ENCODE measurements around the gene RIN3. TPM values are rescaled to one million over a fixed set of nuclear protein-coding genes. Genes with fewer than 3 reads are reported as not detected.
"Not testable (repeated sequence)": the region's sequence is repeated elsewhere in the genome, so short reads cannot be mapped to it uniquely, and the experiment has no call there.

The RIN3 gene
- total RNA-seq, 2 experiments from 2014 or later = 15.8 to 16.0 TPM

DNA sequence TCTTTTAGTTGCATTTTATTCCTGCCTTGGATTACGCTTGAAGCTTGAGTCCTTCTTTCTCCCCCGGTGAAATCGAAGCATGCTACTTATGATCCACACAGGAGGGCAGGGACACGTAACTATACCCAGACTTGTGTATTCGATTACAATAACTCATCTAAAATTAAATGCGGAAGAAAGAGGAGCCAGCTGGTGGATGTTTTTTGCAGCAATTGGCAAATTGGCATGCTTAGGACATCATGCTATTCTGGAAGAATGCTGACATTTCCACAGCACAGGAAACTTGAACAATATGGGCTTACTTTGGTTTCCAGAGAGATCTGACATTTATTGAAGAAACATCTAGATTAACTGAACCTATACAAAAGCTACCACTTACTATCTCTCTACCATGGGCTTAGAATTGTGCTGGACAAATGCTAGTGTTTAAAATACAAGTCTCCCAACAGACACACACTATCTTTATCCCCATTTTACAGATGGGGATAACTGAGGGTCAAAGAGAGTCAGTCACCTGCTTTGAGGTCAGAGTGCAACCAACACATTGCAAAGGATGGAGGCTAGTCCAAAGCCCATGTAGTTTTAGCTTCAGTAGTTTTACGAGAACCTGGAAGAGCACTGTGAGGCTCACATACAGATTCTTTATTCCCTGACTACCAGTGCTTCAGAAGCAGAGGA, 198.5 kb downstream of the RIN3 start:
- no peak overlapping the region for H3K27ac Mint-ChIP-seq
- no peaks in the 10 kb centered on the region for H3K4me1 Mint-ChIP-seq (ENCODE audit: low read depth)
- no peaks in the 10 kb centered on the region for H3K27me3 Mint-ChIP-seq (ENCODE audit: low read depth)
- no peak overlapping the region for H3K4me3 Mint-ChIP-seq
- H3K9me3 Mint-ChIP-seq = no peaks in the 10 kb centered on the region
- no peaks in the 10 kb centered on the region for H3K36me3 Mint-ChIP-seq (ENCODE audit: low read depth)
- CTCF ChIA-PET = interaction anchor here (0.7 to 7.0 kb wide), 3 partner anchors 74 to 187 kb away, joined by 4 to 110 read pairs (median 4); no protein-coding TSS in a partner anchor
- DNase-seq = no peak
- intact Hi-C loops (cut with micrococcal nuclease) = no loop called here

DNA sequence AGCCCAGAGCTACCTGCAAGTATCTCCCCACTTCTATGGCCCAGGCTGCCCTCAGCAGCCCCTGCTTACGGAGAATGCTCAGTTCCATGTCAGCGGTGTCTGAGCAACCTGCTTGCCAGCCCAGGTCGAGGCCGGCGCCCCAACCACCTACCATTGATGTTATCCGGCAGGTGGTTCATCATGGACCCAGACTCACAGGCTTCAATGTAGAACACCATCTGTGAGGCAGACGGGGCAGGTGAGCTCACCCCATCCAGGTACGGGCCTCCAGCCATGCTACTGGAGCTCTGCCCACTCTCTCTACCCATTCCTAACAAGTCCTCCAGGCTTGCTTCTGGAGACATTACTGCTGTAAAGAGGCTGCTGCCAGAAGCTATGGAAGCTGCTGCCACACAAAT, 199.1 kb downstream of the RIN3 start:
- H3K4me3 Mint-ChIP-seq = no peak overlapping the region
- intact Hi-C loops (cut with micrococcal nuclease) = no loop called here
- CTCF ChIA-PET = interaction anchor here (0.7 to 7.0 kb wide), 5 partner anchors 68 to 186 kb away, joined by 4 to 110 read pairs (median 4); no protein-coding TSS in a partner anchor

DNA sequence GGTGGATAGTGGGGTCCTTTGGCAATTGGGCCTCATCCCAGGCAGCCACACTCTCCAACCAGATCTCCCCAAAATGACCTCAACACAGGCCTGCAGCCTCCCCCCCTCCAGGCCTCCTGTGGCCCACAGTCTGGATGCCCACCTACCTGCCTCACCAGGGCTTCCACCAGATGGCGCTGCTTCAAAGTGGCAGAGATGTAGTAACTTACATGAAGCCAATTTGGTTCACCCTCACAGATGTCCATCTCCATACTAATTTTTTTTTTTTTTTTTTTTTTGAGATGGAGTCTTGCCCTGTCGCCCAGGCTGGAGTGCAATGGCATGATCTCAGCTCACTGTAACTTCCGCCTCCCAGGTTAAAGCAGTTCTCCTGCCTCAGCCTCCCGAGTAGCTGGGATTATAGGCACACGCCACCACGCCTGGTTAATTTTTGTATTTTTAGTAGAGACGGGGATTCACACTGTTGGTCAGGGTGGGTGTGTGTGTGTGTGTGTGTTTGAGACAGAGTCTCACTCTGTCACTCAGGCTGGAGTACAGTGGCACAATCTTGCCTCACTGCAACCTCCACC, 201.2 kb downstream of the RIN3 start:
- not testable (repeated sequence) for H3K36me3 Mint-ChIP-seq (ENCODE audit: low read depth); H3K4me1 Mint-ChIP-seq (ENCODE audit: low read depth); H3K27ac Mint-ChIP-seq; H3K4me3 Mint-ChIP-seq; H3K9me3 Mint-ChIP-seq; H3K27me3 Mint-ChIP-seq (ENCODE audit: low read depth)
- intact Hi-C loops (cut with micrococcal nuclease) = loop anchor here (1.0 kb wide), 1 partner anchor 68 kb away; no protein-coding TSS in a partner anchor
- DNase-seq = peak; percentile 93
- CTCF ChIA-PET = interaction anchor here (0.7 to 7.0 kb wide), 7 partner anchors 52 to 474 kb away, joined by 3 to 110 read pairs (median 6); no protein-coding TSS in a partner anchor

More for the DNA sequence above, 199.1 kb downstream of the RIN3 start:
- Mint-ChIP-seq H3K9me3 (no peaks in the 10 kb centered on the region), H3K27me3 (ENCODE audit: low read depth) (no peaks in the 10 kb centered on the region), H3K4me1 (ENCODE audit: low read depth) (no peaks in the 10 kb centered on the region), H3K36me3 (ENCODE audit: low read depth) (no peaks in the 10 kb centered on the region), H3K27ac (no peak overlapping the region)
- DNase-seq = no peak

DNA sequence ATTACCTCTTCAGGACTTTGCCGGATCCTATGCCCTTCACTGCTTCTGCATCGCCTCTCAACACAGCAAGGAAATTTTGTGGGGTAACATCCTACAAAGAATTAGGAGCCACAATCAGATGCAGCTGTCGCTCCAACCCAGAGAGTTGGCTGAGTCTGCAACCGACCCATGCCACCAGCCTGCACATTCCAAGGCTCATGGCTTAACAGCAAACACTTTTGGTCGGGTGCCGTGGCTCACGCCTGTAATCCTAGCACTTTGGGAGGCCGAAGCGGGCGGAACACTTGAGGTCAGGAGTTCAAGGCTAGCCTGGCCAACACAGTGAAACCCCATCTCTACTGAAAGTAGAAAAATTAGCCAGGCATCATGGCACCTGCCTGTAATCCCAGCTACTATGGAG, 202.6 kb downstream of the RIN3 start:
- CTCF ChIA-PET = interaction anchor here (0.6 to 7.0 kb wide), 2 partner anchors 70 to 503 kb away, joined by 3 to 110 read pairs; no protein-coding TSS in a partner anchor
- H3K27me3 Mint-ChIP-seq (ENCODE audit: low read depth) = no peaks in the 10 kb centered on the region
- DNase-seq = no peak
- no peak overlapping the region for H3K27ac Mint-ChIP-seq
- no peak overlapping the region for H3K4me3 Mint-ChIP-seq
- intact Hi-C loops (cut with micrococcal nuclease) = no loop called here
- no peaks in the 10 kb centered on the region for H3K4me1 Mint-ChIP-seq (ENCODE audit: low read depth)
- no peaks in the 10 kb centered on the region for H3K36me3 Mint-ChIP-seq (ENCODE audit: low read depth)
- H3K9me3 Mint-ChIP-seq = no peaks in the 10 kb centered on the region

- no peaks in the 10 kb centered on the region for H3K4me1 Mint-ChIP-seq (ENCODE audit: low read depth)
- H3K4me3 Mint-ChIP-seq = no peak overlapping the region
- intact Hi-C loops (cut with micrococcal nuclease) = no loop called here
- no peaks in the 10 kb centered on the region for H3K27me3 Mint-ChIP-seq (ENCODE audit: low read depth)
- H3K36me3 Mint-ChIP-seq (ENCODE audit: low read depth) = no peaks in the 10 kb centered on the region
- H3K27ac Mint-ChIP-seq = no peak overlapping the region
- CTCF ChIA-PET = interaction anchor here (0.7 to 7.0 kb wide), 6 partner anchors 9 to 234 kb away, joined by 3 to 110 read pairs (median 4); no protein-coding TSS in a partner anchor
- H3K9me3 Mint-ChIP-seq = no peaks in the 10 kb centered on the region
- no peak for DNase-seq
These were observed 204.0 kb downstream of the RIN3 start for GRCh38 chr14:92717571-92718042.

DNA sequence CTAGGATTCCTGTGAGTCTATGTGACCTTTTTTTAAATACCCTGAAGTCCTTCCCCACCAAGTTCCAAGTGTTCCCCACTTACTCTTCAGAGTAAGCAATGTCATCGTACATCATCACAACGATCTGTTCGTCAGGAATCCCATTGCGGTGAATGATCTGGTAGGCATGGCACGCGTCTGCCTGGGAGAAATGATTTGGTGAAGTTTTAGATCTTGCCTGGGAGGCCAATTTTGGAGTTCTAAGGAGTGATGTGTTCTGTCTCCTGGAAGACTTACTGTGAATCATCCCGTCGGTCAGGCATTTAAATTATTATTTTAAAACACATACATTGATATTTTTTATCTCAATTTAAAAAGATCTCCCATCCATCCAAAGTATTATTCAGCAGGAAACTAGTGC, 205.1 kb downstream of the RIN3 start:
- CTCF ChIA-PET = interaction anchor here (1.1 to 7.0 kb wide), 4 partner anchors 8 to 67 kb away, joined by 3 to 110 read pairs (median 6); no protein-coding TSS in a partner anchor
- Mint-ChIP-seq H3K27ac (no peak overlapping the region), H3K9me3 (no peaks in the 10 kb centered on the region), H3K27me3 (ENCODE audit: low read depth) (no peaks in the 10 kb centered on the region), H3K4me3 (no peak overlapping the region), H3K4me1 (ENCODE audit: low read depth) (no peaks in the 10 kb centered on the region), H3K36me3 (ENCODE audit: low read depth) (no peaks in the 10 kb centered on the region)
- intact Hi-C loops (cut with micrococcal nuclease) = no loop called here
- no peak for DNase-seq

DNA sequence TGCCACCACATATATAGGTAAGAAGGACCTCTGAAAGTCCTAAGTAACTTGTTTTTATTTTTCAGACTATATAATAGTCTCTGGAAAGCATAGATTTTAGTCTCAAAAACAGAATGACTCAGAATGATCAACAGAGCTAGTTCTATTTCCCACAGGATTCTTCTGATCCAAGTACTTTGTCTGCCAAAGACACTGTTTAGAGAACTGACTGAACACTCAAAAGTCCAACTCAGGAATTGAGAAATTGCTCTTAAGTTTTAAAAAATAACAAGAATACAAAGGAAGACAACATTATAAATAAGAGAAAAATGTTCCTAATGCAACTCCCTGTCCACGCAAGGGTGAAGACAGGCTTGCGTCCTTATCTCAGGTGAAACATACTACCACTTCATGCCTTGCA, 205.8 kb downstream of the RIN3 start:
- CTCF ChIA-PET = interaction anchor here (1.1 to 1.4 kb wide), 2 partner anchors 24 to 64 kb away, joined by 3 to 8 read pairs; no protein-coding TSS in a partner anchor
- no peak for DNase-seq
- Mint-ChIP-seq H3K4me1 (ENCODE audit: low read depth) (no peaks in the 10 kb centered on the region), H3K36me3 (ENCODE audit: low read depth) (no peaks in the 10 kb centered on the region), H3K4me3 (no peak overlapping the region), H3K27ac (no peak overlapping the region), H3K9me3 (no peaks in the 10 kb centered on the region), H3K27me3 (ENCODE audit: low read depth) (no peaks in the 10 kb centered on the region)
- intact Hi-C loops (cut with micrococcal nuclease) = no loop called here

- no peak for DNase-seq
- H3K4me3 Mint-ChIP-seq = no peak overlapping the region
- H3K36me3 Mint-ChIP-seq (ENCODE audit: low read depth) = no peaks in the 10 kb centered on the region
- H3K9me3 Mint-ChIP-seq = no peaks in the 10 kb centered on the region
- H3K27ac Mint-ChIP-seq = no peak overlapping the region
- CTCF ChIA-PET = interaction anchor here (1.1 to 1.4 kb wide), 2 partner anchors 24 to 64 kb away, joined by 3 to 8 read pairs; no protein-coding TSS in a partner anchor
- no peaks in the 10 kb centered on the region for H3K27me3 Mint-ChIP-seq (ENCODE audit: low read depth)
- no peaks in the 10 kb centered on the region for H3K4me1 Mint-ChIP-seq (ENCODE audit: low read depth)
- intact Hi-C loops (cut with micrococcal nuclease) = no loop called here
These were observed 206.3 kb downstream of the RIN3 start for GRCh38 chr14:92719890-92720323.

DNA sequence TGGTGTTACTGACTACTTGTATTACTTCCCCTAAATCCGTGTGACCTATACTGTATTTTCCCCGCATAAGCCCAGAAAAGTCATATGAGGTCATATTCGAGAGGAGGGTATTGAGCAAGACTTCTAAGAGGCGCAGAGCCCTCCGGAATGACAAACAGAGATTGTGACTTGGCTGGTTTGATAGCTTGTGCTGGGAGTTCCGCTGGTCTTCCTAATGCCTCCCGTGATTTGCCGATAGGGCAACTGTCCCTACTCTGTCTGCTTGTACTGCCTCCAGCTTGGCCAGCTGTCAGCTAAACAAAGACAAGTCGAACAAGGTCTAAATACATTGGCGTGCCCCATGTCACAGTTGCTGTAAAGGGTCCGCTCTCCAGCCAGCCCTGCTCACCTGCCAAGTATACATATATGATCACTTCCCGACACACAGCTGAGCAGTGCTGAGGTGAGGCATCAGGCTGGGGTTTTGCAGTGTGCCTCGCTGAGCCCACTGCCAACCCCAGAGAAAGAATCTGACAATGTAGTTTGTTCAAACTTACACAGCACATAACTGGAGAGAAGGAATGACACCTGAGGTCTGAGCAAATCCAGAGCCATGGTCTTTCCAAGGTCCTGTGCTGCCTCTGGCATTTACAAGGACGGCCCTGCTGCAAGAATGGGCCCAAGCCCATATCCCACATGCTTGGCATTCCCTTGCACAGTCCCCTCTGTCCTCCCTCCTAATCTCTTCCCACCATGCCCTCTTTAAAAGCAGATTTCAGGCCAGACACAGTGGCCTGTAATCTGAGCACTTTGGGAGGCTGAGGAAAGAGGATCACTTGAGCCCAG, 211.1 kb downstream of the RIN3 start:
- no peaks in the 10 kb centered on the region for H3K27me3 Mint-ChIP-seq (ENCODE audit: low read depth)
- H3K9me3 Mint-ChIP-seq = no peaks in the 10 kb centered on the region
- intact Hi-C loops (cut with micrococcal nuclease) = no loop called here
- DNase-seq = no peak
- peaks cover 10% of the 10 kb centered on the region for H3K36me3 Mint-ChIP-seq (ENCODE audit: low read depth)
- H3K27ac Mint-ChIP-seq = no peak overlapping the region
- H3K4me1 Mint-ChIP-seq (ENCODE audit: low read depth) = peaks cover 9% of the 10 kb centered on the region
- H3K4me3 Mint-ChIP-seq = no peak overlapping the region
- CTCF ChIA-PET = interaction anchor here (0.6 to 1.1 kb wide), 3 partner anchors 59 to 161 kb away, joined by 3 to 6 read pairs (median 3); no protein-coding TSS in a partner anchor

- H3K4me1 Mint-ChIP-seq (ENCODE audit: low read depth) = peaks cover 14% of the 10 kb centered on the region
- H3K4me3 Mint-ChIP-seq = no peak overlapping the region
- H3K9me3 Mint-ChIP-seq = no peaks in the 10 kb centered on the region
- H3K36me3 Mint-ChIP-seq (ENCODE audit: low read depth) = peaks cover 13% of the 10 kb centered on the region
- intact Hi-C loops (cut with micrococcal nuclease) = no loop called here
- CTCF ChIA-PET = interaction anchor here (0.7 to 1.8 kb wide), 2 partner anchors 8 to 115 kb away, joined by 4 to 9 read pairs; no protein-coding TSS in a partner anchor
- no peak for DNase-seq
- no peaks in the 10 kb centered on the region for H3K27me3 Mint-ChIP-seq (ENCODE audit: low read depth)
- no peak overlapping the region for H3K27ac Mint-ChIP-seq
These were observed 212.8 kb downstream of the RIN3 start for GRCh38 chr14:92726135-92726932.

GRCh38 chr14:92726933-92727262, 213.3 kb downstream of the RIN3 start:
- no peaks in the 10 kb centered on the region for H3K27me3 Mint-ChIP-seq (ENCODE audit: low read depth)
- H3K9me3 Mint-ChIP-seq = peaks cover 4% of the 10 kb centered on the region
- CTCF ChIA-PET = interaction anchor here (1.8 kb wide), 1 partner anchor 9 kb away, joined by 9 read pairs; no protein-coding TSS in a partner anchor
- intact Hi-C loops (cut with micrococcal nuclease) = no loop called here
- H3K27ac Mint-ChIP-seq = no peak overlapping the region
- peaks cover 14% of the 10 kb centered on the region for H3K4me1 Mint-ChIP-seq (ENCODE audit: low read depth)
- DNase-seq = no peak
- H3K4me3 Mint-ChIP-seq = no peak overlapping the region
- peaks cover 19% of the 10 kb centered on the region for H3K36me3 Mint-ChIP-seq (ENCODE audit: low read depth)

All from activated naive CD4-positive, alpha-beta T cell treated with anti-CD3 and anti-CD28 coated beads for 36 hours (primary cell).